ENCODE measurements around the gene USP2.

The USP2 gene

DNA sequence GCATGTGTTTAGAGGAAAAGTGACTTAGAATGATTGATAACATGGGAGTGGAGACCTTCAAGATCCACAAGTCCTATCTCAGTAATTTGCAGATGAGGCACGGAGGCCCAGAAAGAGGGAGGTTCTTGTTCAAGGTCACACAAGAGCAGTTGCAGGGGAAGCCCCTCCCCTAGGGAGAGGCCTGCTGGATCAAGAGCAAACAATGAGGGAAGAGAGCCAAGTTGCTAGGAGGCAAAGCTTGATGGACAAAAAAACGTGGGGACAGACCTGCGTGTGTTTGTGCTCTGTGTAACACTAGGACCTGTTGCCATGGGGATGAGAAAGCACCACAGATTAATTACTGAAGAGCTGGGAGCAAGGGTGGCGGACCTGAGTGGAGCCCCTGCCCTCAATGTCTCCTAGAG, 28.6 kb downstream of the USP2 start:
- H3K27ac Mint-ChIP-seq: peak overlapping the region; percentile 53 to 83 (median 65)
- peaks cover 38% of the 10 kb centered on the region for H3K4me1 Mint-ChIP-seq
- TF ChIP-seq, protein P1, sequence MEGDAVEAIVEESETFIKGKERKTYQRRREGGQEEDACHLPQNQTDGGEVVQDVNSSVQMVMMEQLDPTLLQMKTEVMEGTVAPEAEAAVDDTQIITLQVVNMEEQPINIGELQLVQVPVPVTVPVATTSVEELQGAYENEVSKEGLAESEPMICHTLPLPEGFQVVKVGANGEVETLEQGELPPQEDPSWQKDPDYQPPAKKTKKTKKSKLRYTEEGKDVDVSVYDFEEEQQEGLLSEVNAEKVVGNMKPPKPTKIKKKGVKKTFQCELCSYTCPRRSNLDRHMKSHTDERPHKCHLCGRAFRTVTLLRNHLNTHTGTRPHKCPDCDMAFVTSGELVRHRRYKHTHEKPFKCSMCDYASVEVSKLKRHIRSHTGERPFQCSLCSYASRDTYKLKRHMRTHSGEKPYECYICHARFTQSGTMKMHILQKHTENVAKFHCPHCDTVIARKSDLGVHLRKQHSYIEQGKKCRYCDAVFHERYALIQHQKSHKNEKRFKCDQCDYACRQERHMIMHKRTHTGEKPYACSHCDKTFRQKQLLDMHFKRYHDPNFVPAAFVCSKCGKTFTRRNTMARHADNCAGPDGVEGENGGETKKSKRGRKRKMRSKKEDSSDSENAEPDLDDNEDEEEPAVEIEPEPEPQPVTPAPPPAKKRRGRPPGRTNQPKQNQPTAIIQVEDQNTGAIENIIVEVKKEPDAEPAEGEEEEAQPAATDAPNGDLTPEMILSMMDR (IDR thresholded peaks at IDR 0.05; ENCODE audit: unreplicated experiment in 3 of 3): no peak
- peaks cover 16% of the 10 kb centered on the region for H3K36me3 Mint-ChIP-seq (ENCODE audit: low read depth)
- H3K4me3 Mint-ChIP-seq: peak overlapping the region in 2 of 3 experiments; percentile 30 to 45
- no peaks in the 10 kb centered on the region for H3K9me3 Mint-ChIP-seq
- H3K27me3 Mint-ChIP-seq (ENCODE audit: low read depth): peaks cover 41% of the 10 kb centered on the region

DNA sequence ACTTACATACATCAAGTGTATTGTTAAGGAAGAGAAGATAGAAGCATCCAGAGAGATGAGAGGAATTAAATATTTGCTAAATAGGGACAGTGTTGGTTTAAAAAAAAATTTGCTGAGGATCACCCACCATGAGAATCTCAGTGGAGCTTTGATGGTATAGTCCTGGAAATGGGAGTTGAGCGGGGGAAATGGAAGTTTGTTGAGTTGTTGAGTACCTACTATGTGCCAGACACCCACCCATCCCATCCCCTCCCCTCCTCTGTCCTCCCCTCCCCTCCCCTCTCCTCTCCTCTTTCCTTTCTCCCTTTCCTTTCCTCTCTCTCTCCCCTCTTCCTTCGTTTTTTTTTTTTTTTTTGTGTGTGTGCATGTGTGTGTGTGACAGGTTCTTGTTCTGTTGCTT, 30.3 kb downstream of the USP2 start:
- Mint-ChIP-seq H3K27me3 (ENCODE audit: low read depth) (peaks cover 41% of the 10 kb centered on the region), H3K27ac (peak overlapping the region in 2 of 3 experiments; percentile 59 to 84), H3K4me1 (peaks cover 32% of the 10 kb centered on the region), H3K4me3 (no peak overlapping the region), H3K36me3 (ENCODE audit: low read depth) (peaks cover 3% of the 10 kb centered on the region), H3K9me3 (no peaks in the 10 kb centered on the region)
- TF ChIP-seq, protein P1 (IDR thresholded peaks at IDR 0.05; ENCODE audit: unreplicated experiment in 3 of 3): no peak

DNA sequence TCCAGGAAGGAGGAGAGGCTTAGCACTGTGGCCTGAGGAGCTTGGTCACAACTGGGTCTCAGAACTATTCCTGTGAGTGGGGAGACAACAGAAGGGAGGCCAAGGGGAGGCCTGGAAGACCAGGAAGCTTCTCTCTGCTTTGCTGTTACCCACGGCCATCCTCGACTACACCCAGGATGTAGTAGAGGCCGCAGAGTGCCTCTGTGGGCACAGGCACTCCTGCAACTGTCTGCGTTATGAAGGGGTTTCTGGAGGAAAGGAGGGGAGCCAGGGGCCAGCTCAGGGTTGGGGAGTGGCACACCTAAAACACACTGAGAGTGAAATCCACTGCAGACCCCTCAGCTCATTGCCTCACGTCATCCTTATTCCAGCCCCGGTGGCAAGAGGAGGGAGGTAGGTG, 31.2 kb downstream of the USP2 start:
- peaks cover 41% of the 10 kb centered on the region for H3K27me3 Mint-ChIP-seq (ENCODE audit: low read depth)
- no peak overlapping the region for H3K4me3 Mint-ChIP-seq
- TF ChIP-seq, protein P1 (IDR thresholded peaks at IDR 0.05; ENCODE audit: unreplicated experiment in 3 of 3): no peak
- H3K9me3 Mint-ChIP-seq: no peaks in the 10 kb centered on the region
- no peak overlapping the region for H3K27ac Mint-ChIP-seq
- no peaks in the 10 kb centered on the region for H3K36me3 Mint-ChIP-seq (ENCODE audit: low read depth)
- H3K4me1 Mint-ChIP-seq: peaks cover 29% of the 10 kb centered on the region

DNA sequence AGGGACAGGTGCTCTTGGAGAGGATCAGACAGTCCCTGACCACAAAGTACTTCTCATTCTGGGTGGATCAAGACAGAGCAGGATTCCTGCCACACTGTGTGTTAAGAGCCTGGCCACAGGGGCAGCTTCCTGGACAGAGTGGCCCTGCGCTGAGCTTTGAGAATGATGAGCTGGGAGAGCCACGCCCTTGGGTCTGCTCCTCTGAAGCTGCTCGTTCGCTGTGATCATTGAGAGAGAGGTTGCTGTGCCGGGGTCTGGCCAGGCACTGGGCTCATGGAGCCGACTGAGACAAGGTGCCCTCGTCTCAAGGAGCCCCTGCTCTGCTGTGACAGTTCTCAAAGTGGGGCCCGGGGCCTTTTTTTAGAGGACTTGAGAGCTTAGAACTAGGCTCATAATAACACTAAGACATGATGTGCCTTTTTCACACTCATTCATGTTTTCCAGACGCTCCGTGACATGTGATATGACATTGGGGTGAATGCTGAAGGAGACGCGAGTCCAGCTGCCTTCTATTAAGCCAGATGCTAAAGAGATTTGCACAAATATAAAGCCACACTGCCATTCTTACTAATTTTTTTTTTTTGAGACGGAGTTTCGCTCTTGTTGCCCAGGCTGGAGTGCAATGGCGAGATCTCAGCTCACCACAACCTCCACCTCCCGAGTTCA, 33.4 kb downstream of the USP2 start:
- Mint-ChIP-seq H3K4me3 (no peak overlapping the region), H3K4me1 (peaks cover 25% of the 10 kb centered on the region), H3K27me3 (ENCODE audit: low read depth) (peaks cover 60% of the 10 kb centered on the region), H3K9me3 (no peaks in the 10 kb centered on the region), H3K36me3 (ENCODE audit: low read depth) (no peaks in the 10 kb centered on the region), H3K27ac (peak overlapping the region in 2 of 3 experiments; percentile 17 to 48)
- TF ChIP-seq, protein P1 (IDR thresholded peaks at IDR 0.05; ENCODE audit: unreplicated experiment in 3 of 3): no peak

DNA sequence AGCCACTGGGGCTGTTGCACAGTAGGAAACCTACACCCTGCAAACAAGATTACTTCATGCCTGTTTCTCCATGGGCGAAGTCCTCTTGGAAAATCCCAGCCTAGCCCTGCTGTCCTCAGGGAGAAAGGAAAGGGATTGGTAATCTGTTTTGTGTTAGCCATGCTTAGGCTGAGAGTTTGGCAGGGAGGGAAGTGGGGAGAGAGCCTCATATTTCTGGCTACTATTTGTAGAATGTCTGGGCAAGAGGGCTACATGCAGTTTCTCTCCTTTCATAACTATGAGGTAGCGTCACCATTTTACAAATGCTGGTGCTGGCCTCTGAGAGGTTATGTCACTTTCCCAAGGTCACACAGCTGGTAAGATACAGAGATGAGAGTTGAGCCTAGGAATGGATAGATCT, 34.2 kb downstream of the USP2 start:
- TF ChIP-seq, protein P1 (IDR thresholded peaks at IDR 0.05; ENCODE audit: unreplicated experiment in 3 of 3): no peak
- Mint-ChIP-seq H3K27ac (peak overlapping the region in 2 of 3 experiments; percentile 17 to 59), H3K9me3 (no peaks in the 10 kb centered on the region), H3K27me3 (ENCODE audit: low read depth) (peaks cover 63% of the 10 kb centered on the region), H3K4me3 (no peak overlapping the region), H3K4me1 (peaks cover 19% of the 10 kb centered on the region), H3K36me3 (ENCODE audit: low read depth) (no peaks in the 10 kb centered on the region)

DNA sequence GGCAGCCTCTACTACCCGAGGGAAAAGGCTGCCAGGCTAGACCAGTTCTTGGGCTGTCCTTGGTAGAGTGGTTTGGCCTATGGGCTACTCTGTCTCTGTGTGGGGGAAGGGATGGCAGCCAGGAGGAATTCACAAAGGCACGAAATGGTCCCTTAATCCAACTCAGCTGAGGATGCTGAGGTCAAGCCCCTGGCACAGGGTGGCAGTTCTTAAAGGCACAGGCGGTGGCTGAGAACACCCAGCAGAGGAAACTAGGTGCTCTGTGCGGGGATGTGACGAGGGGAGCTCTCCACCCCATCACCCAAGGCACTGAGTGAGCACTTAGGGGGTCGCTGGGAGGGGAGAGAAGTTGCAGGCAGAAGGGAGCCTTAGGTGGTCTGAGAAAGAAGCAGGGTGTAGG, 34.9 kb downstream of the USP2 start, which contains the start of gene MFRP:
Gene MFRP (minus strand): TSS at position 101 of the 400 bp plus-strand sequence. CDS start 192 bp downstream, outside the sequence.
- peak within 1 kb of the TSS in 2 of 3 experiments; percentile 17 to 59 for H3K27ac Mint-ChIP-seq

More for the DNA sequence above, 34.9 kb downstream of the USP2 start, which contains the start of gene MFRP:
- no peak within 1 kb of the TSS for H3K4me3 Mint-ChIP-seq
- peaks cover 66% of the 10 kb centered on the region for H3K27me3 Mint-ChIP-seq (ENCODE audit: low read depth)
- H3K4me1 Mint-ChIP-seq: peaks cover 19% of the 10 kb centered on the region
- H3K36me3 Mint-ChIP-seq (ENCODE audit: low read depth): no peaks in the 10 kb centered on the region
- TF ChIP-seq, protein P1 (IDR thresholded peaks at IDR 0.05; ENCODE audit: unreplicated experiment in 3 of 3): no peak
- H3K9me3 Mint-ChIP-seq: no peaks in the 10 kb centered on the region
